ENCODE data around the gene OR2J1.
"Not testable (repeated sequence)": the region's sequence is repeated elsewhere in the genome, so short reads cannot be mapped to it uniquely, and the experiment has no call there.

Gene OR2J1

GRCh38 chr6:29099190-29099589 lies at the start of gene OR2J1:
OR2J1 (plus strand) TSS chr6:29099490; CDS start chr6:29100943, 1,453 bp downstream.
- no peak for DNase-seq (ENCODE audit: low read depth in 2 of 2)

GRCh38 chr6:29051680-29052079 lies 47.6 kb upstream of the OR2J1 start:
- DNase-seq (ENCODE audit: low read depth in 2 of 2): no peak

DNA sequence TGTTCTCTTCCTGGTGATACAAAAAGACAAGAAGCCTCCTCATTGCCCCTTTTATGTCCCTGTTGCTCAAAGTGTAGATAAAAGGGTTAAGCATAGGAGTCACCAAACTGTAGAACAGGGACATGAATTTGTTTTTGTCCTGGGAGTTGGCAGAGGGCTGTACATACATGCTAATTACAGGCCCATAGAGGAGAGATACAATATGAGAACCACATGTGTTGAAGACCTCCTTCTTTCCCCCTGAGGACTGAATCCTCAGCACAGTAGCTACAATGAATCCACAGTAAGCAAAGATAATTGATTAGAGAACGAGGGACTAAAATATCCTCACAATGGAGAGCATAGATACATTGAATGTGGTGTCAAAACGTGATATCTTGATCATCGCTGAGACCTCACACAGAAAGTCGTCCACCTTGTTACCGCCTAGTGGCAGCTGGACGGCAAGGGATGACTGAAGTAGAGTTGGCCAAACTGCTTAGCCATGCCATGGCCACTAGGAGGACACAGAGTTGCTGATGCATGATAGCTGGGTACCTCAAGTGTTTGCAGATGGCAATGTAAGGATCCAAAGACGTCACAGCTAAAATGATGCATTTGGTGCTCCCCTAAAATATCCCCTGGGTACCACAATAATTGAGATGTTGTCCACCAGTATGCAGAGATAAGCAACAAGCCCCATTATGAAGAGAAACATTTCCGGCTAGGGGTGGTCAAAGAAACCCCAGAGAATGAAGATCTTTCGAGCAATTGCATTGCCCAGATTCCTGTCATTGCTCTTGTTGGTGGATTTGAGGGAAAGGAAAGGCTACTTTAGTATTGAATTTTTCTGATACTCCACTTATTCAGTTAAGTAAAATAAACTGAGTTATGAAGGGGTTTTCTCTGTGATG lies 27.2 kb upstream of the OR2J1 start:
- DNase-seq (ENCODE audit: low read depth in 2 of 2): no peak

- no peak for DNase-seq (ENCODE audit: low read depth in 2 of 2)
Measured at GRCh38 chr6:29079203-29079602, 20.1 kb upstream of the OR2J1 start.

DNA sequence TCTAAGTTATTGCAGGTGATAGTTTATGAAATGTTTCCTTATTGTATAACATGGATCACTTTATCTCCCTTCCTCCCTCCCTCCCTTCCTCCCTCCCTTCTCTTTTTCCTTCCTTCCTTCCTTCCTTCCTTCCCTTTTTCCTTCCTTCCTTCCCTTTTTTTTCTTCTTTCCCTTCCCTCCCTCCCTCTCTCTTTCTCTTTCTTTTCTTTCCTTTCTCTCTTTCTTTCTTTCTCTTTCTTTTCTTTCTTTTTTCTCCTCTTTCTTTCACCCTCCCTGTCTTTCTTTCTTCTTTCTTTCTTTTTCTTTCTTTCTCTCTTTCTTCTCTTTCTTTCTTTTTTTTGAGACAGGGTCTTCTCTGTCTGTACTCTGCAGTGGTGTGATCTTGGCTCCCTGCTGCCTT lies 18.0 kb upstream of the OR2J1 start:
- DNase-seq (ENCODE audit: low read depth in 2 of 2): no peak

DNA sequence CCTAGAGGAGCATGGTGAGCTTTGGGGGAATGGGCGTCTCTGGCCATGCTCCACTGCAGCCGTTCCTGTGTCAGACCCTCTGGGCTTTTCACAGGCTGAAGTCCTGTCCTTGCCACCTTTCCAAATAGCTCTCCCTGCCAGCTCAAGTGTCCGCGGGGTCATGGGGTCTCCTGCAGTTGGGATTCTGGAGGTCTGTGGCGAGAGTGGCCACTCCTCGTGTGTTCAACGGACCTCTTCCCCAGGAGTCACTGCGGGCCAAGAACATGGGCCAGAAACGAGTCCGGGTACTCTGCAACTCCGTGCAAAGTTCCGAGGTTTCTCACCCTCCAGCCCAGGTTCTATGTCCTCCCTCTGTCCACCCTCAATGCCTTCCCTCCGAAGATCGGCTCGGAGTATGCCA lies 16.8 kb upstream of the OR2J1 start:
- DNase-seq (ENCODE audit: low read depth in 2 of 2): no peak

- no peak for DNase-seq (ENCODE audit: low read depth in 2 of 2)
Measured at GRCh38 chr6:29087213-29087612, 12.1 kb upstream of the OR2J1 start, which contains the start of gene OR2B3. OR2B3 (minus strand) TSS chr6:29087313; CDS start chr6:29087248, 65 bp downstream.

DNA sequence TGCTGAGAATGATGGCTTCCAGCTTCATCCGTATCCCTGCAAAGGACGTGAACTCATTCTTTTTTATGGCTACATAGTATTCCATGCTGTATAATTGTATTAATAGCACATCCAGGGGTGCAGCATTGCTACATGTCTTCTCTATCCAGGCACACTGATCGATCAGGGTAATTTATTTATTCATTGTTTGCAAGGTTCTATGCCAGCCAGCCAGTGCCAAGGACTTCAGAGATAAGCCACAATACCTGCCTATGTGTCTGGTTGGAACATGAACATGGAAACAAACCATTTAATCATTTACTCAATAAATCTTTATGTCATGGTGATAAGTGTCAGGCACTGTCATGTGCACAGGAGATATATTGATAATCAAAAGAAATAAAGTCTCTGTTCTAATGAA lies 6.3 kb upstream of the OR2J1 start:
- DNase-seq (ENCODE audit: low read depth in 2 of 2): no peak

GRCh38 chr6:29097803-29098202 lies 1.5 kb upstream of the OR2J1 start:
- no peak for DNase-seq (ENCODE audit: low read depth in 2 of 2)

DNA sequence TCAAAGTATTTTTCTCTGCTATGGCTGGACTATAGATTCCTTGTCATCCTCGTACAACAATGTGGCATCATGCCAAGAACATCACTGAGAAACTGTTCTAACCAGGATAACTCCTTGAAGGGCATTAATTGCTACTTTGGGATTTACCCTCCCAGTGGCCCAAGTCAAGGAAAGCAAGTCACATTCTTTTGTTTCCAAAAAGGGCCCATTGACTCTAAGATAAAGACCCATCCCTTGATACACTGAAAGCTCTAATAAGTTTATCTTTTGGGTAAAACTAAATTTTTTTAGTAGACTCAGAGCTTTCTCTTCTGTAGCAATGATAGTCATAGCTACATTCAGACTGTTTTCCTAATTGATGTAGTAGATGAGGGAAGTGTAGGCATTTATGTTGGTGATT lies 8.5 kb downstream of the OR2J1 start, which contains the start of gene OR2J3:
Gene OR2J3 (plus strand): TSS at position 301 of the 400 bp plus-strand sequence. CDS start 3,833 bp downstream, outside the sequence.
- no peak for DNase-seq (ENCODE audit: low read depth in 2 of 2)

DNA sequence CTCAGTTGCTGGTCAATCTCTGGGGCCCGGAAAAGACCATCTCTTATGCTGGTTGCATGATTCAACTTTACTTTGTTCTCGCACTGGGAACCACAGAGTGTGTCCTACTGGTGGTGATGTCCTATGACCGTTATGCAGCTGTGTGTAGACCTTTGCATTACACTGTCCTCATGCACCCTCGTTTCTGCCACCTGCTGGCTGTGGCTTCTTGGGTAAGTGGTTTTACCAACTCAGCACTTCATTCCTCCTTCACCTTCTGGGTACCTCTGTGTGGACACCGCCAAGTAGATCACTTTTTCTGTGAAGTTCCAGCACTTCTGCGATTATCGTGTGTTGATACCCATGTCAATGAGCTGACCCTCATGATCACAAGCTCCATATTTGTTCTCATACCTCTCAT lies 12.8 kb downstream of the OR2J1 start:
- no peak for DNase-seq (ENCODE audit: low read depth in 2 of 2)

- DNase-seq (ENCODE audit: low read depth in 2 of 2): not testable (repeated sequence)
Measured at GRCh38 chr6:29114964-29115363, 15.7 kb downstream of the OR2J1 start.

DNA sequence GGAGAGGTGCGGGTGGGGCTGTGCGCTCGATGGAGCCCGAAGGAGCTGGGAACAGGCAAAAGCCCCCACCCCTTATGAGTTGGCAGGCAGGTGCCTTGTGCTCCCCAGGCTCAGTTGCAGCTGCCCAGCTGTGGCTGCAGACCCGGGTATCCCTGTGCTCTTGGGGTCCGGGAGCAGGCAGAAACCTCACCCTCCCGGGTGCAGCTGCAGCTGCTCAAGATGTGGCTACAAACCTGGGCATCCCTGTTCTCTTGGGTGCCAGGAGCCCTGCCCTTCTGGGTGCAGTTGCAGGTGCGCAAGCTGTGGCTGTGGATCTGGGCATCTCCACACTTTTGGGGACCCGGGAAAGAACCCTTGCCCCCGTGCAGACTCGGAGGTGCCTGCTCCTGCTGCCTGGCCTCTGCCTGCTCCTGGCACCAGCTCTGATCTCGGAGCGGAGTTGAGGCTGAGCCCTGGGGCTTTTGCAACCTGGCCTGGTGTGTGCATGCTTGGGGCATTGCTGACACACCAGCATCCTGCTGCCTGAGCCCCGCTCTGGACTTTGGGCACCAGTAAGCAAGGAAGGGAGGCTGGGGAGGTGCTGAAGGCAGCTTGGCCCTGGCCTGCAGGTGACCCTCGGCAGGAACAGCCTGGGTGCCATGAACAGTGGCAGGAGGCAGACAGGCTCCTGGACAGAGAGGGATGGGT lies 30.2 kb downstream of the OR2J1 start:
- DNase-seq (ENCODE audit: low read depth in 2 of 2): no peak

- DNase-seq (ENCODE audit: low read depth in 2 of 2): no peak
Measured at GRCh38 chr6:29130644-29131043, 31.4 kb downstream of the OR2J1 start.

GRCh38 chr6:29131691-29132090 lies 32.4 kb downstream of the OR2J1 start:
- no peak for DNase-seq (ENCODE audit: low read depth in 2 of 2)

DNA sequence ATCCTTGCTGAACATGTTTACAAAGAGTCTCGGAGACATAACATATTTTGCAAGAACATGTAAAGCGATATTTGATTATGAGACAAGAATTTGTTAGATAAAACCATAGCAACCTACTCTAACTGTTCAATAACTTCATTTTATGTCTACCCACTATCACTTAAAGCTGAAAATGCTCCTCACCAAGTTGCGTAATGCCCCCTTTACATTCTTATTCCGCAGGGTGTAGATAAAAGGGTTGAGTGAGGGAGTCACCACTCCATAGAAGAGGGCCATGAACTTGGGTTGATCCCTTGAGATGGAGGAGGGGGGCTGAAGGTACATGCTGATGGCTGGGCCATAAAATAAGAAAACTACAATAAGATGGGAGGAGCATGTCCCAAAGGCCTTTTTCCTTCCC lies 38.4 kb downstream of the OR2J1 start:
- DNase-seq (ENCODE audit: low read depth in 2 of 2): no peak

GRCh38 chr6:29141606-29142005 lies 42.3 kb downstream of the OR2J1 start:
- no peak for DNase-seq (ENCODE audit: low read depth in 2 of 2)

- DNase-seq (ENCODE audit: low read depth in 2 of 2): no peak
Measured at GRCh38 chr6:29142309-29142708, 43.0 kb downstream of the OR2J1 start.

DNA sequence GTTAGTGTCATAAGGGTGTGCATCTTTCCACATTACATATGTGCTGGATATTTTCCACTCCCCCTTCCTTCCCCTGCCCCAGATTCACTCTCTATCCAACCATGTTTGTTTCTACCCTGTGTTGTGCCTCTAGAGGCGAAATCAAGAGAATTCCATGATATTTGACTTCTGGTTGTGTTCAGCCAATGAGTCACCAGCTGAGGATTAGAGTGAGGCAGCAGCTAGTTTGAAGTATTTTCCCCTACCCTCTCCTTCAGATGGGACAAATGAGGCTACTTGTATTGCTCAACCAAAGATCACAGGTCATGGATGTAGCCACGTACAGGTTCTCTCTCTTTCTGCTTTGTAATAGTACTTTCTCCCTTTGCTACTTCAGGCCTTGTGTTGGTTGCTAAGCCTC lies 46.9 kb downstream of the OR2J1 start:
- DNase-seq (ENCODE audit: low read depth in 2 of 2): no peak

DNA sequence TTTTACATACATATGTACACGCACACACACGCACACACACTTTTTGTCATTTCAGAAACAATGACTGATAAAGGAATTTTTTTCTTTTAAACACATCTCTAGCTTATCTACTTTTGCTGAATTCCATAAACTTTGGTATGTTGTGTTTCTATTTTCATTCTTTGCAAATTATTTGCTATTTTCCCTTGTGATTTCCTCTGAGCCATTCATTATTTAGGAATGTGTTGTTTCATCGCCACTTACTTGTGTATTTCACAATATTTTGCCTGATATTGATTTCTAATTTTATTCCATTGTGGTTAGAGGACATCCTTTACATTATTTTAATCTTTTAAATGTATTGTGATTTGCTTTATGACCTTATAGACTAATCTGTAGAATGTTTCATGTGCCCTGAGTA lies 47.8 kb downstream of the OR2J1 start:
- no peak for DNase-seq (ENCODE audit: low read depth in 2 of 2)

- DNase-seq (ENCODE audit: low read depth in 2 of 2): not testable (repeated sequence)
Measured at GRCh38 chr6:29149444-29149843, 50.2 kb downstream of the OR2J1 start.

All from fibroblast of skin of left quadriceps (primary cell).